ENCODE results near the gene PHLDB2. TPM values are rescaled to one million over a fixed set of nuclear protein-coding genes. Genes with fewer than 3 reads are reported as not detected.

PHLDB2 gene
- total RNA-seq, 2 experiments from 2014 or later = 0.75 to 0.81 TPM

- Mint-ChIP-seq H3K9me3 (ENCODE audit: low read depth) (no peaks in the 10 kb centered on the region), H3K4me3 (no peak overlapping the region), H3K27ac (no peak overlapping the region), H3K4me1 (peaks cover 32% of the 10 kb centered on the region), H3K36me3 (ENCODE audit: low read depth) (no peaks in the 10 kb centered on the region), H3K27me3 (no peaks in the 10 kb centered on the region)
- DNase-seq = no peak
- POLR2A ChIA-PET = no interaction called here
- CTCF ChIA-PET = interaction anchor here (0.8 to 8.7 kb wide), 12 partner anchors 10 to 819 kb away, joined by 3 to 181 read pairs (median 4); partner anchors contain the start of gene ABHD10
- intact Hi-C loops (cut with DNase I, micrococcal nuclease) = loop anchor here (5.0 to 10.0 kb wide), 3 partner anchors 388 to 421 kb away; partner anchors contain the start of gene CD96 (in 1 of the 2)
- peak; percentile 67 for ATAC-seq
Observed at GRCh38 chr3:111965484-111965883, 106.4 kb downstream of the PHLDB2 start.

- no peak overlapping the region for H3K4me3 Mint-ChIP-seq
- no peak overlapping the region for H3K27ac Mint-ChIP-seq
- H3K9me3 Mint-ChIP-seq (ENCODE audit: low read depth) = no peaks in the 10 kb centered on the region
- ATAC-seq = no peak
- CTCF ChIA-PET = interaction anchor here (0.6 to 8.7 kb wide), 27 partner anchors 8 to 444 kb away, joined by 3 to 181 read pairs (median 5); partner anchors contain the start of gene ABHD10
- H3K27me3 Mint-ChIP-seq = no peaks in the 10 kb centered on the region
- no peak for DNase-seq
- no peaks in the 10 kb centered on the region for H3K36me3 Mint-ChIP-seq (ENCODE audit: low read depth)
- H3K4me1 Mint-ChIP-seq = peaks cover 28% of the 10 kb centered on the region
- POLR2A ChIA-PET = no interaction called here
- intact Hi-C loops (cut with DNase I, micrococcal nuclease) = loop anchor here (1.0 to 10.0 kb wide), 8 partner anchors 46 to 422 kb away; partner anchors contain the start of gene CD96 (in 1 of the 2)
Observed at GRCh38 chr3:111967068-111967467, 108.0 kb downstream of the PHLDB2 start.

- DNase-seq (peak; percentile 90), ATAC-seq (peak; percentile 85)
- intact Hi-C loops (cut with DNase I, micrococcal nuclease) = loop anchor here (1.0 to 10.0 kb wide), 8 partner anchors 46 to 423 kb away; partner anchors contain the start of gene CD96 (in 1 of the 2)
- H3K9me3 Mint-ChIP-seq (ENCODE audit: low read depth) = no peaks in the 10 kb centered on the region
- H3K4me1 Mint-ChIP-seq = peaks cover 28% of the 10 kb centered on the region
- H3K4me3 Mint-ChIP-seq = no peak overlapping the region
- H3K27me3 Mint-ChIP-seq = no peaks in the 10 kb centered on the region
- H3K27ac Mint-ChIP-seq = no peak overlapping the region
- POLR2A ChIA-PET = no interaction called here
- CTCF ChIA-PET = interaction anchor here (0.5 to 8.7 kb wide), 41 partner anchors 9 to 584 kb away, joined by 3 to 181 read pairs (median 4); partner anchors contain the start of genes ABHD10 and SLC9C1
- no peaks in the 10 kb centered on the region for H3K36me3 Mint-ChIP-seq (ENCODE audit: low read depth)
Observed at GRCh38 chr3:111967651-111968274, 108.7 kb downstream of the PHLDB2 start.

GRCh38 chr3:111968319-111969054, 109.4 kb downstream of the PHLDB2 start:
- ChIA-PET CTCF (interaction anchor here (0.5 to 8.7 kb wide), 41 partner anchors 8 to 583 kb away, joined by 3 to 181 read pairs (median 5); partner anchors contain the start of genes ABHD10 and SLC9C1), POLR2A (no interaction called here)
- no peaks in the 10 kb centered on the region for H3K27me3 Mint-ChIP-seq
- ATAC-seq (no peak), DNase-seq (no peak)
- no peak overlapping the region for H3K4me3 Mint-ChIP-seq
- intact Hi-C loops (cut with DNase I, micrococcal nuclease) = loop anchor here (5.0 to 10.0 kb wide), 3 partner anchors 391 to 424 kb away; partner anchors contain the start of gene CD96 (in 1 of the 2)
- no peaks in the 10 kb centered on the region for H3K9me3 Mint-ChIP-seq (ENCODE audit: low read depth)
- no peaks in the 10 kb centered on the region for H3K36me3 Mint-ChIP-seq (ENCODE audit: low read depth)
- peaks cover 21% of the 10 kb centered on the region for H3K4me1 Mint-ChIP-seq
- no peak overlapping the region for H3K27ac Mint-ChIP-seq

- intact Hi-C loops (cut with DNase I, micrococcal nuclease) = no loop called here
- ATAC-seq = no peak
- H3K9me3 Mint-ChIP-seq (ENCODE audit: low read depth) = no peaks in the 10 kb centered on the region
- no peak overlapping the region for H3K27ac Mint-ChIP-seq
- peaks cover 13% of the 10 kb centered on the region for H3K4me1 Mint-ChIP-seq
- DNase-seq = no peak
- H3K27me3 Mint-ChIP-seq = no peaks in the 10 kb centered on the region
- POLR2A ChIA-PET = interaction anchor here (1.1 kb wide), 1 partner anchor 8 kb away, joined by 3 read pairs; the partner anchor contains the start of gene ABHD10
- no peak overlapping the region for H3K4me3 Mint-ChIP-seq
- H3K36me3 Mint-ChIP-seq (ENCODE audit: low read depth) = no peaks in the 10 kb centered on the region
- CTCF ChIA-PET = interaction anchor here (0.8 to 8.7 kb wide), 10 partner anchors 16 to 301 kb away, joined by 3 to 181 read pairs (median 6); no protein-coding TSS in a partner anchor
Observed at GRCh38 chr3:111970376-111970775, 111.3 kb downstream of the PHLDB2 start.

DNA sequence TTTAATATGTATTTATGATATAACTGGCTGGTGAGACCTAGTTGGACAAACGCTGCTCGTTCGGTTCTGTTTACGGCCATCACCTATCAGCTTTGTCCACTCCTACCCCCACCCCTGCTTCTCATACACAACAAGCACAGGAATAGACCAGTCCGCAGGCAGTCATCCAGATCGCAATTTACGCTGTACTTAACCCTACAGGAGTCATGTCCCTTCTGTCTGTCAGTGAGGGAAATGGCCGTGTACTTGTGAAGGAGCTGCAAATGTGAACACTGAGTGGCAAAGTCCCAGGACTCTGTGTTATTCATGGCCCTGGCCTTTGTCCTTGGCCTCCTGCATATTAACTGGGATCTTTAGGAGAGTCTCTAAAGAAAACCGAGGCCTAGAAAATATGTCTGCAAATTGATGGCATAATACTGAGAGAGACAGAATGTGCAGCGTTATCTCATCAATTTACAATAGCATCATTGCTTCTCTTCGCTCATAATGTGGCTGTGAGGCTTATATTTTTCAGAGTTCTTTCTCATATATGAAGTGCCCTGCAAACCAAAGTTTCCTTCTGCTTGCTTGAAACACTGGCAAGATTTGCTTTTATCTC, 112.6 kb downstream of the PHLDB2 start:
- ChIA-PET CTCF (interaction anchor here (0.7 to 8.7 kb wide), 7 partner anchors 18 to 259 kb away, joined by 3 to 181 read pairs (median 4); no protein-coding TSS in a partner anchor), POLR2A (no interaction called here)
- DNase-seq (no peak), ATAC-seq (no peak)
- H3K4me1 Mint-ChIP-seq = peaks cover 6% of the 10 kb centered on the region
- H3K36me3 Mint-ChIP-seq (ENCODE audit: low read depth) = no peaks in the 10 kb centered on the region
- no peaks in the 10 kb centered on the region for H3K27me3 Mint-ChIP-seq
- intact Hi-C loops (cut with DNase I, micrococcal nuclease) = no loop called here
- no peaks in the 10 kb centered on the region for H3K9me3 Mint-ChIP-seq (ENCODE audit: low read depth)
- H3K4me3 Mint-ChIP-seq = no peak overlapping the region
- H3K27ac Mint-ChIP-seq = no peak overlapping the region

DNA sequence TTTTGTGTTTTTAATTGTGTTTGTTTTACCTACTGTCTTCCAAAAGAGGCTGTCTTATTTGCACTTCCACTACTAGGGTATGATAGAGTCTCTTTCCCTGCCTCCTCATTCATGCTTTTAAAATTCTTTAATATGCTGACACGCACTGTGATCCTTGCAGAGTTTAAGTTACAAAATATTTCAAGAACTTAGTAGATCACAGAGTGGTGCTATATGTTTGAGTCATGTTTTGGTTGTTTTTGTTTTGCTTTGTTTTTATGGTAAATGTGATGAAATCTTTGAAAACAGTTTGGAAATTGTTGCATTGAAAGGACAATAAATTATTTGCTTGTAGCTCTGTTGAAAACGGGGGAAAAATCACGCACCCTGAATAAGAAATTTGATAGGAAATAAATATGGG, 113.8 kb downstream of the PHLDB2 start:
- intact Hi-C loops (cut with DNase I, micrococcal nuclease) = no loop called here
- POLR2A ChIA-PET = no interaction called here
- Mint-ChIP-seq H3K27ac (no peak overlapping the region), H3K9me3 (ENCODE audit: low read depth) (no peaks in the 10 kb centered on the region), H3K4me3 (no peak overlapping the region), H3K36me3 (ENCODE audit: low read depth) (no peaks in the 10 kb centered on the region), H3K4me1 (no peaks in the 10 kb centered on the region), H3K27me3 (no peaks in the 10 kb centered on the region)
- ATAC-seq (no peak), DNase-seq (no peak)
- CTCF ChIA-PET = interaction anchor here (0.7 to 8.7 kb wide), 4 partner anchors 29 to 256 kb away, joined by 4 to 181 read pairs (median 8); no protein-coding TSS in a partner anchor

DNA sequence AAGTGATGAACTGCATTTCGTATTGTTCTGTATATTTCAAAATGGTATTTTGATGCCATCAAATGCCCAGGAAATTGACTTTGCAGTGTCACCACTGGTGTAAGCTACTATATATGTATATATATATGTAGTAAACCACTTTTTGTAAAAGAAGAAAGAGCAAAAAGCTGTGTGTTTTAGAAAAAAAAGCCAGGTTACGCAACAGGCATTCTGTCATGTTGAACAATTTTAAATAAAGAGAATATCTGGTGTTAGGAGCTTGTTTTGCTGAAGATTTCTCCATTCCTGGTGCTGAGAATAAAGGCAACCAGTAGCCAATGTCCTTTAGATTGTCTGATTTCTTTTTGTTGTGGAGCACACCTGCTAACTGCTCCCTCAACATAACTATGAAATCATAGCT, 116.1 kb downstream of the PHLDB2 start:
- CTCF ChIA-PET = interaction anchor here (0.9 to 2.7 kb wide), 7 partner anchors 10 to 306 kb away, joined by 3 to 10 read pairs (median 3); no protein-coding TSS in a partner anchor
- Mint-ChIP-seq H3K27ac (no peak overlapping the region), H3K9me3 (ENCODE audit: low read depth) (no peaks in the 10 kb centered on the region), H3K27me3 (no peaks in the 10 kb centered on the region), H3K4me1 (peaks cover 9% of the 10 kb centered on the region), H3K36me3 (ENCODE audit: low read depth) (peaks cover 4% of the 10 kb centered on the region), H3K4me3 (no peak overlapping the region)
- POLR2A ChIA-PET = no interaction called here
- intact Hi-C loops (cut with DNase I, micrococcal nuclease) = loop anchor here (5.0 kb wide), 2 partner anchors 77 to 363 kb away; no protein-coding TSS in a partner anchor
- no peak for DNase-seq
- no peak for ATAC-seq

DNA sequence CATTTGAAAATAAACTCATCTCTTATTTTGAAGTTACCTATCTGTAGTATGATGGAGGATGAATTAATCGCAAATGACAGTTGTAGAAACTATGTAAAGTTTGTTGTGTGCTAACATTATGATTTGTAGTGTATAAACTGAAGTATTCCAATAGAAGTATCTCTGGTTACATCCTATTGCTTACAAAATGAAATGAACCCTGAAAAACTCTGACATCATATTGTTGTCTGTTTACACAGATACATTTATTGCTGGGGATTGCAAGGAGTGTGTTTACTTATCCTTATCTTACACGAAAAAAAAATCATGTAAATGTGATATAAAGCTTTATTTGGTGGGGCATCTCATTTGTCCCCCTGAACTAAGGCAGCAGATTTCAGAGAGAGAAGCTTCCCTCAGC, 117.2 kb downstream of the PHLDB2 start:
- CTCF ChIA-PET = interaction anchor here (0.8 to 4.4 kb wide), 4 partner anchors 9 to 307 kb away, joined by 3 to 40 read pairs (median 4); no protein-coding TSS in a partner anchor
- intact Hi-C loops (cut with DNase I, micrococcal nuclease) = loop anchor here (5.0 kb wide), 2 partner anchors 76 to 364 kb away; no protein-coding TSS in a partner anchor

DNA sequence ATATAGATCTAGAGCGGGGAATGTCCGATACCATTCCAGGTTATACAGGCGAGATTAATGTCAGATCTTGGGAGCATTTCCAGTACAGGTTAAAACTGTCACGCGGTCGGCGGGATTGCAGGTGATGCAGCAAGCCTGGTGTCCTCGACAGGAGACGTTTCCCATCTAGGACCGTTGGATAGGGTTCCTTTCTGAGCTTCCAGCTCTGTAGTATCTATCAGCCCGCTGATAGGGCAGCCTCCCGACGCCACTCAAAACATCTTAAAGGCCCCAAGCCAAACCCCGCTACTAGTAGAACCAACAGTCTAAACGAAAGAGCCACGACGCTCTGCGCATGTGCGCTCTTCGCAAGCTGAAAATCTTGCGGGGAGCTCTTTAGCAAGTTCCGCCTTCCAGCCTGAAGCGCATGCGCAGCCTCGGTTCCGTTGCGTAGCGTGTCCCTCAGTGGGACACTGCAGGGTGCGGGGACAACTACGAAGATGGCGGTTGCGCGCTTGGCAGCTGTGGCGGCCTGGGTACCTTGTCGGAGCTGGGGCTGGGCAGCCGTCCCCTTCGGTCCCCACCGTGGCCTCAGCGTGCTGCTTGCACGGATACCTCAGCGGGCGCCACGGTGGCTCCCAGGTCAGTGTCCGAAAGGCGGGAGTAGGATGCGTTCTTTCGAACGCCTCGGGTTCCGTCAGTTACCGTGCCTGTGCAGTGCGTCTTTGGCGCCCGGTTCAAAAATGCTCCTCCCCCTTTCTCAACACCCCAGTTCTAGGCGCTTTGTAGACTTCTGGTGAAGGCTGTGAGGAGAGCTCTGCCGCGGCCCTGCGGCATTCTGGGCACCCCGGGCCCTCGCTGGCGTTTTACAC, 119.7 kb downstream of the PHLDB2 start, which contains the start of gene ABHD10:
Gene ABHD10, plus strand, starts transcription at position 444 of the 851 bp plus-strand sequence. Its CDS starts 36 bp downstream, at position 480.
- DNase-seq (peak; percentile 98), ATAC-seq (peak; percentile 97)
- peak within 1 kb of the TSS; percentile 87 for H3K4me3 Mint-ChIP-seq
- ChIA-PET CTCF (interaction anchor here (0.6 to 5.4 kb wide), 23 partner anchors 9 to 400 kb away, joined by 3 to 61 read pairs (median 5); no protein-coding TSS in a partner anchor), POLR2A (interaction anchor here (0.6 to 1.2 kb wide), 12 partner anchors 8 to 387 kb away, joined by 3 to 6 read pairs (median 3); partner anchors contain the start of gene ZBED2)
- H3K4me1 Mint-ChIP-seq = peaks cover 40% of the 10 kb centered on the region
- intact Hi-C loops (cut with DNase I, micrococcal nuclease) = loop anchor here (1.0 to 5.0 kb wide), 3 partner anchors 23 to 367 kb away; no protein-coding TSS in a partner anchor
- peak within 1 kb of the TSS; percentile 93 for H3K27ac Mint-ChIP-seq
- no peaks in the 10 kb centered on the region for H3K27me3 Mint-ChIP-seq
- peaks cover 28% of the 10 kb centered on the region for H3K36me3 Mint-ChIP-seq (ENCODE audit: low read depth)
- H3K9me3 Mint-ChIP-seq (ENCODE audit: low read depth) = no peaks in the 10 kb centered on the region

More for the DNA sequence above, 117.2 kb downstream of the PHLDB2 start:
- H3K36me3 Mint-ChIP-seq (ENCODE audit: low read depth) = peaks cover 14% of the 10 kb centered on the region
- POLR2A ChIA-PET = no interaction called here
- H3K9me3 Mint-ChIP-seq (ENCODE audit: low read depth) = no peaks in the 10 kb centered on the region
- peaks cover 20% of the 10 kb centered on the region for H3K4me1 Mint-ChIP-seq
- no peak overlapping the region for H3K27ac Mint-ChIP-seq
- ATAC-seq (no peak), DNase-seq (no peak)
- H3K27me3 Mint-ChIP-seq = no peaks in the 10 kb centered on the region
- H3K4me3 Mint-ChIP-seq = no peak overlapping the region

Data from activated CD4-positive, alpha-beta T cell treated with anti-CD3 and anti-CD28 coated beads for 36 hours (primary cell).